Tibial nerve (tissue), 4 donors: Measurements from ENCODE around the gene APRT. TPM values are rescaled to one million over a fixed set of nuclear protein-coding genes. Genes with fewer than 3 reads are reported as not detected.
A peak's percentile ranks its signal among the peaks of the same experiment; 100 is the strongest.

Experiments
- DNase-seq, 2 donors: peaks; one replicate each; pipeline ENCODE4 v3.0.0-alpha.2; 2019; ENCODE audit warnings: low spot score in 2 of 2
- H3K27ac ChIP-seq, 4 donors: fragments of 200-600 bp; sonication (generic) in 3 of 4; one replicate each; pipeline ENCODE4 v1.5.1; 2017 to 2019; ENCODE audit warnings: mild to moderate bottlenecking in 1 of 4
- H3K27me3 ChIP-seq, 2 donors: fragments of 200-600 bp; sonication (generic) in 1 of 2; one replicate each; pipeline versions ENCODE4 v1.5.1 to v1.6.0; 2017 to 2019
- H3K36me3 ChIP-seq, 3 donors: fragments of 200-600 bp; sonication (generic); one replicate each; pipeline ENCODE4 v1.5.1; 2018 to 2019
- H3K4me1 ChIP-seq, 4 donors: fragments of 200-600 bp; sonication (generic) in 3 of 4; one replicate each; pipeline ENCODE4 v1.5.1; 2017 to 2019
- H3K4me3 ChIP-seq, 4 donors: fragments of 200-600 bp; sonication (generic) in 3 of 4; one replicate each; pipeline ENCODE4 v1.5.1; 2017 to 2019; ENCODE audit warnings: mild to moderate bottlenecking in 1 of 4, moderate library complexity in 1 of 4
- H3K9me3 ChIP-seq, 4 donors: fragments of 200-600 bp; sonication (generic) in 3 of 4; one replicate each; pipeline ENCODE4 v1.5.1; 2017 to 2019
- CTCF ChIP-seq, 5 experiments: fragments of 200-600 bp in 3 of 5; fragments of 450-650 bp in 2 of 5; sonication (generic) in 3 of 5; IDR thresholded peaks; one replicate each; pipeline ENCODE4 v1.5.1; 2016 to 2019; ENCODE audit warnings: antibody characterized with exemption in 5 of 5, mild to moderate bottlenecking in 3 of 5, moderate library complexity in 2 of 5
- EP300 ChIP-seq, 2 donors: sonication (generic); formaldehyde crosslinking; IDR thresholded peaks; one replicate each; pipeline ENCODE4 v1.6.1; 2017; ENCODE audit warnings: antibody characterized with exemption in 2 of 2, mild to moderate bottlenecking in 1 of 2
- POLR2A ChIP-seq, 2 donors: fragments of 450-650 bp; IDR thresholded peaks; one replicate each; pipeline ENCODE4 v1.6.1; 2017; ENCODE audit warnings: antibody characterized with exemption in 2 of 2, mild to moderate bottlenecking in 2 of 2, moderate library complexity in 2 of 2
- WGBS, 2 donors: methylation state at CpG; one replicate each; pipeline ENCODE4 v1.1.5; 2018; 5-methylcytosine and 5-hydroxymethylcytosine counted together
- total RNA-seq, 4 donors: library from RNA; depleted of rRNA; stranded (reverse); fragments of >200 nt; gene quantifications; one replicate each; pipeline ENCODE4 v1.1.0, GENCODE V29; 2016

APRT gene
- total RNA-seq, 4 donors from 2014 or later, result 83.4 to 157 (median 106) TPM

- WGBS, 2 donors, result 74 to 89% methylated on average over 11 of the region's 11 CpGs
- H3K4me3 ChIP-seq, result no peak overlapping the region
Measured at GRCh38 chr16:88766975-88767374, 44.8 kb downstream of the APRT start.

GRCh38 chr16:88764913-88765349 lies 46.8 kb downstream of the APRT start:
- Histone ChIP-seq H3K27ac (no peak overlapping the region), H3K4me1 (peaks cover 0 to 82% (median 35%) of the 10 kb centered on the region in 4 donors), H3K4me3 (no peak overlapping the region), H3K9me3 (no peaks in the 10 kb centered on the region), H3K27me3 (no peaks in the 10 kb centered on the region), H3K36me3 (peaks cover 0 to 16% (median 0%) of the 10 kb centered on the region in 3 donors)
- no peak for DNase-seq
- 75 to 86% methylated on average over 4 to 9 of the region's 9 CpGs for WGBS, 2 donors
- TF ChIP-seq CTCF (IDR thresholded peaks at IDR 0.05), result no peak
- TF ChIP-seq EP300 (IDR thresholded peaks at IDR 0.05), result no peak
- TF ChIP-seq POLR2A (IDR thresholded peaks at IDR 0.05), result no peak

More at GRCh38 chr16:88766975-88767374, 44.8 kb downstream of the APRT start:
- Histone ChIP-seq H3K36me3 (peaks cover 0 to 16% (median 0%) of the 10 kb centered on the region in 3 donors), H3K4me1 (peaks cover 0 to 81% (median 49%) of the 10 kb centered on the region in 4 donors), H3K27me3 (no peaks in the 10 kb centered on the region), H3K27ac (peak overlapping the region in 2 of 4 donors; percentile 69 to 75), H3K9me3 (no peaks in the 10 kb centered on the region)
- no peak for DNase-seq
- TF ChIP-seq CTCF (IDR thresholded peaks at IDR 0.05), result no peak
- no peak for TF ChIP-seq EP300 (IDR thresholded peaks at IDR 0.05)
- TF ChIP-seq POLR2A (IDR thresholded peaks at IDR 0.05), result no peak

- Histone ChIP-seq H3K4me3 (no peak overlapping the region), H3K27me3 (no peaks in the 10 kb centered on the region), H3K36me3 (peaks cover 0 to 21% (median 0%) of the 10 kb centered on the region in 3 donors), H3K4me1 (peaks cover 0 to 81% (median 29%) of the 10 kb centered on the region in 4 donors), H3K9me3 (peaks cover 0 to 4% (median 0%) of the 10 kb centered on the region in 4 donors), H3K27ac (no peak overlapping the region)
- DNase-seq, result no peak
- TF ChIP-seq POLR2A (IDR thresholded peaks at IDR 0.05) (no peak), CTCF (IDR thresholded peaks at IDR 0.05) (no peak), EP300 (IDR thresholded peaks at IDR 0.05) (no peak)
- WGBS, 2 donors, result 87 to 93% methylated on average over 19 of the region's 19 CpGs
Measured at GRCh38 chr16:88764080-88764479, 47.6 kb downstream of the APRT start.

- peaks cover 0 to 26% (median 0%) of the 10 kb centered on the region in 3 donors for H3K36me3 ChIP-seq
- DNase-seq, result no peak
- 49 to 57% methylated on average over 12 to 14 of the region's 14 CpGs for WGBS, 2 donors
- peaks cover 0 to 81% (median 24%) of the 10 kb centered on the region in 4 donors for H3K4me1 ChIP-seq
- no peaks in the 10 kb centered on the region for H3K27me3 ChIP-seq
- no peak for TF ChIP-seq POLR2A (IDR thresholded peaks at IDR 0.05)
- no peak for TF ChIP-seq CTCF (IDR thresholded peaks at IDR 0.05)
- no peak for TF ChIP-seq EP300 (IDR thresholded peaks at IDR 0.05)
- peak overlapping the region in 1 of 4 donors; percentile 9 for H3K27ac ChIP-seq
- no peak overlapping the region for H3K4me3 ChIP-seq
- H3K9me3 ChIP-seq, result peaks cover 0 to 8% (median 0%) of the 10 kb centered on the region in 4 donors
Measured at GRCh38 chr16:88763502-88764053, 48.1 kb downstream of the APRT start.

- no peaks in the 10 kb centered on the region for H3K27me3 ChIP-seq
- peak overlapping the region in 2 of 4 donors; percentile 9 to 27 for H3K27ac ChIP-seq
- no peak for DNase-seq
- H3K36me3 ChIP-seq, result peaks cover 0 to 29% (median 0%) of the 10 kb centered on the region in 3 donors
- no peak for TF ChIP-seq CTCF (IDR thresholded peaks at IDR 0.05)
- TF ChIP-seq POLR2A (IDR thresholded peaks at IDR 0.05), result no peak
- no peak for TF ChIP-seq EP300 (IDR thresholded peaks at IDR 0.05)
- H3K4me1 ChIP-seq, result peaks cover 0 to 75% (median 18%) of the 10 kb centered on the region in 4 donors
- peaks cover 0 to 8% (median 0%) of the 10 kb centered on the region in 4 donors for H3K9me3 ChIP-seq
- WGBS, 2 donors, result 82 to 89% methylated on average over 6 to 7 of the region's 10 CpGs
- no peak overlapping the region for H3K4me3 ChIP-seq
Measured at GRCh38 chr16:88762941-88763340, 48.8 kb downstream of the APRT start.
